H4 (cell line): ENCODE results near the gene MAMSTR. TPM values are rescaled to one million over a fixed set of nuclear protein-coding genes. Genes with fewer than 3 reads are reported as not detected.
"Not testable (repeated sequence)": the region's sequence is repeated elsewhere in the genome, so short reads cannot be mapped to it uniquely, and the experiment has no call there.

Source experiments
- DNase-seq: peaks from one replicate; pipeline ENCODE4 v3.0.0-alpha.2; 2015; ENCODE audit warnings: low spot score
- total RNA-seq: library from RNA; depleted of rRNA; stranded (reverse); fragments of >200 nt; shearing (Covaris generic); gene quantifications from 2 replicates; pipeline ENCODE4 v1.2.3, GENCODE V29; 2014

Gene MAMSTR
- total RNA-seq, 1 experiment from 2014 or later: 0.31 TPM

DNA sequence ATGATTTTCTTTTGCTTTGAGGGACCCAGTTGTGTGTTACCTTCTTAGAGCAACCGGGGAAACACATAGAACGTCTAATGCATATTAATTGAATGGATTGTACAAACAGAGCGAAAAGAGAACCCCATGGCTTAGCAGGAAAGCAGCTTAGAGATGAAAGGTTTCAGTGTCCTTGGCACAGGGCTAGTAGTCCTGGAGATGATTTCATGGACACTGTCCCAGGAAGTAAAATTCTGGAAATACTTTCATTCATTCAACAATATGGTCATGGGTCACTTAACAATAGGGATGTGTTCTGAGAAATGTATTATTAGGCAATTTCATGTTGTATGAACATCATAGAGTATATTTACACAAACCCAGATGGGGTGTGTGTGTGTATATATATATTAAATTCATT is 33.4 kb downstream of the MAMSTR start:
- DNase-seq: no peak

GRCh38 chr19:48685583-48685982 is 33.9 kb downstream of the MAMSTR start:
- peak; percentile 67 for DNase-seq

DNA sequence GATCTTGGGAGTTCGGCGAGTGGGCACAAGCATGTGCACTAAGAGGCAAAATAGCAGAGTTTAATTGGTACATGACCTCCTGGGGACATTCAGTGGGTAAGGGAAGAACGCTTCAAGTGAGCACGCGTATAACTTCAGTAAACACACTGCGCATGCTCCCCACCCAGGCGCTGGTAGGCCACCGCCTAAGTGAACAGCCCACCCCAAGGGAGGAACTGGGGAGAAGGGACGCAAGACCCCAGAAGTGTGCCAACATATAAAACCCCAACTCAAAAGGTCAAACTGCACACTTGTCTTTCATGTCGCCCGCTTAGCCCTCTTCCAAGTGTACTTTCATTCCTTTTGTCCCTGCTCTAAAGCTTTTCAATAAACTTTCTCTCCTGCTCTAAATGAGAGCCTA is 36.2 kb downstream of the MAMSTR start:
- DNase-seq: no peak

DNA sequence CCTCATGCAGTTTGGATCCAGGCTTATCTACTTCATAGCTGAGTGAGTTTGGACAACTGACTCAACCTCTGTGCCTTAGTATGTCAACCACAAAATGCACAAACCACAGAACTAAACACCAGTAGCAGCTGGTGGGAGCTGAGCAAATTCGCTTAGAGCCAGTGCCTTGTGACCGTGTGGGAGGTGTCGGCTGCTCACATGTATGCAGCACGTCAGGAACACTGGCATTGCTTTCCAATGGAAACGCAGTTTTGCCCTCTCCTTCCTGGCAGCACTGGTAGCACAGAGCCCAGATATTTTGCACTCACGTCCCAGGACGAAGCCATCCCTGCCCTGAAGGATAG is 38.4 kb downstream of the MAMSTR start:
- peak; percentile 99 for DNase-seq

GRCh38 chr19:48680436-48681126 is 38.9 kb downstream of the MAMSTR start:
- no peak for DNase-seq

DNA sequence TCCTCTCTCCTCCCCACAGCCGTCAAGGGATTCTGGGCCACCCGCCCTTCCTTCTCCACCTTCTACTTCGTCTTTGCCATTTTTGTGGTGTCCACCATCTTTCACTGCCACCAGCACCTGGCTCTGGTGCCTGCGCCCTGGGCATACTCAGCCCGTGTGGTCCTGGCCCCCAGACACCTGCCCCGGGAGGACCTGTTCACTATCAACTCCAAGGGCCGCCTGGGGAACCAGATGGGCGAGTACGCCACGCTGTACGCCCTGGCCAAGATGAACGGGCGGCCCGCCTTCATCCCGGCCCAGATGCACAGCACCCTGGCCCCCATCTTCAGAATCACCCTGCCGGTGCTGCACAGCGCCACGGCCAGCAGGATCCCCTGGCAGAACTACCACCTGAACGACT is 39.5 kb downstream of the MAMSTR start:
- DNase-seq: not testable (repeated sequence)

DNA sequence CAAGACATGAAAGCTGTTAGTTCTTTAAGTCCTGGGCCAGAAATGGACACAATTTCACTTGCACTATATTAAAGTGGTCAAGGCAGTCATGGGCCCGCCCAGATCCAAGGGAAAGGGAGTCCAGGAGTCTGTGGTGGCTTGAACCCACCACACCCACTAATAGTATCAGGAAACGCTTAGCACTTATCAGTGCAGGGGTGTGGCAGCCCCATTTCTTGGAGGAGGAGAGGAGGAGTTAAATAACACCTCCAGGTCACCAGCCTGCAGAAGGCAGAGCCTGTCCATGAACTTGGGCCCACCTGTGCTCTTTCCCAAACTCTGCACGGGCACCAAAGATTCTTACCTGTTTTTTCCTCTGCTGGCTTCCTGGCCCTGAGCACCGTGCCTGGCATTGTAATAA is 41.3 kb downstream of the MAMSTR start:
- no peak for DNase-seq

GRCh38 chr19:48676887-48677286 is 42.6 kb downstream of the MAMSTR start:
- DNase-seq: no peak

- DNase-seq: no peak
Measured at GRCh38 chr19:48676487-48676886, 43.0 kb downstream of the MAMSTR start.

DNA sequence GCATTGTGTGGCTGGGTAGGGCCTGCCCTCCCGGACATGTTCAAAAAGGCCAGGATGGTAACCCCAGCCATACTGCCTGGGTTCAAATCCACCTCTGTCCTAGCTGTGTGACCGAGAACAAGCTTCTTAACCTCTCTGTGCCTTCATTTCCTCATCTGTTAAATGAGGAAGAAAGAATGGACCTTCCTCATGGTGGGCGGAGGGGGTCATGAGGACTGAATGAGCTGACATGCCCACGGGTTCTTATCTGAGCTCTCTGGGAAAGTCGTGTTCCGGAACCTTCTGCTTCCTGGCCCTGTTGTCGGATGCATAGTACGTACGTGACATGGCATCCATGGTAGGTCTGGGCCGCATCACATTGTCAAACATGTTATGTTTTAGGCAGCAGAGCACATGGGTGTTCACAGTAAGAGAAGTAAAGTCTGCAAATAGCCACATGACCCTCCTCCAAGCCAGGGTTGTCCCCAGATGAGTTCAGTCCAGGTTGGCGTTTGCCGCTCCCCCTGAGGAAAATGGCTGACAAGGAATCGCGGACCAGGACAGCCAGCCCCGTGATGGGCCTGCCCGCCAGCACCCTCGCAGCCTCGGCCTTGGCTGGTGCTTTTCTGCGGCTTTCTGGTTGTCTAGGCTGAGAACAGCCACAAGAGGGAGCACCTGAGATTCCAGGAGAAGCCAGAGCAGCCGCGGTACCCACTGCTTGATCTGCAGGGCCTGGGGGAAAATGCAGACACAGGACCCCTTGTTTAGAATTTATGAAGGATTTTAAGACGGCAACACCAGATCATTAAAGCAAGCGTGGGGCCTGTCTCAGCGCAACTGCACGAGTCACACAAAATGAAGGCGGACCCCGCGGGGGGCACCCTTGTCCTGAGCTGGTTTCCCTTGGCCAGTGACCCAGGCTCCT is 44.4 kb downstream of the MAMSTR start:
- DNase-seq: peak; percentile 76

- DNase-seq: no peak
Measured at GRCh38 chr19:48674216-48674809, 45.2 kb downstream of the MAMSTR start.

DNA sequence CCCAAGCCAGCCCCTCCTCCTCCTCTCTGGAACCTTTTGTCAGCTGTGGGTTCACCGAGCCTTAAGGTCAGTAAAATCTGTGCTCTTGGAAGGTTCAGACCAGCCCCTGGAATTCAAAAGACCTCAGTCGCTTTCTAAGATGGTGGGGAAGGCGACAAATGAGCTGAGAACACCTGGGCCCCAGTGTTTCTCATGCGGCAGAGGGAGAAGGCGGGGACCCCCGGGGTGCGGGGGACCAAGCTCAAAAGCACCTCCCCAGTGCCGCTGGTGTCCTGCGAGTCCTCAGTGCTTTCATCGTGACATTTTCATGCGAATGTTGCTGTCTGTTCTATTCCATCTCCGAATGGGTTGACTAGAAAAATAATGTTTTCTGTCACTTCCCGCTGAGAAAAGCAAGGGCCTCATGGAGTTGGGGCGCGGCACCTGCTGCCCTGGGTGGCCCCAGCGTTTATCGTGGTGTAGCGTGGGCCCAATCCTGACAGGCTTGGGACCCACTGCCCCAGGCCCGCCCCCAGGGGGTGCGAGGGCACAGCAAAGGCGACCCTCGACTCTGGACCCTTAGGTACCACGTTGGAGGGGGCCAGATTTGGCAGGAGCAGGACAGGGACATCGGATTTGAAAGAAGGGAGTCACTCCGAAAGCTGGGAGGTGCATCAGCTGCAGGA is 46.0 kb downstream of the MAMSTR start:
- no peak for DNase-seq

DNA sequence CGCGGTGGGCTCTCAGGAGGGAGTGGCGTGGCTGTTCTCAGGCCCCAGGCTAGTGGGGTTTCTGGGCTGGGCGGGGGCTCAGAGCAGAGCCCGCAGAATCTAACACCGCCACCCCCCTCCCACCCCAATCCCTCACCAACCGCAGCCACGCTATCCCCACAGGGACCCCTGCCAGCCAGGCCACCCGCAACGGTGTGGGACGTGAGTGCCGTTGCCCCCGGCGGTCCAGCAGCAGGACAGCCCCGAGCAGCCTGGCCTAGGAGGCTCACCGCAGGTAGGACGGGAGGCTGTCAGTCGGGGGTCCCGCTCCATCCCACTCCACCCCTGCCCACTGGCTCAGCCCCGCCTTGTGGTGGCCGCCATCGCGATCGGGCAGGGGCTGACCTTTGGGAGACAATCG is 46.5 kb downstream of the MAMSTR start, which contains the start of gene NTN5:
Gene NTN5 (minus strand): TSS at position 24 of the 400 bp plus-strand sequence. CDS start 2,031 bp downstream, outside the sequence.
- no peak for DNase-seq

GRCh38 chr19:48671446-48671995 is 48.0 kb downstream of the MAMSTR start:
- DNase-seq: no peak

GRCh38 chr19:48670699-48671445 is 48.7 kb downstream of the MAMSTR start:
- DNase-seq: no peak

DNA sequence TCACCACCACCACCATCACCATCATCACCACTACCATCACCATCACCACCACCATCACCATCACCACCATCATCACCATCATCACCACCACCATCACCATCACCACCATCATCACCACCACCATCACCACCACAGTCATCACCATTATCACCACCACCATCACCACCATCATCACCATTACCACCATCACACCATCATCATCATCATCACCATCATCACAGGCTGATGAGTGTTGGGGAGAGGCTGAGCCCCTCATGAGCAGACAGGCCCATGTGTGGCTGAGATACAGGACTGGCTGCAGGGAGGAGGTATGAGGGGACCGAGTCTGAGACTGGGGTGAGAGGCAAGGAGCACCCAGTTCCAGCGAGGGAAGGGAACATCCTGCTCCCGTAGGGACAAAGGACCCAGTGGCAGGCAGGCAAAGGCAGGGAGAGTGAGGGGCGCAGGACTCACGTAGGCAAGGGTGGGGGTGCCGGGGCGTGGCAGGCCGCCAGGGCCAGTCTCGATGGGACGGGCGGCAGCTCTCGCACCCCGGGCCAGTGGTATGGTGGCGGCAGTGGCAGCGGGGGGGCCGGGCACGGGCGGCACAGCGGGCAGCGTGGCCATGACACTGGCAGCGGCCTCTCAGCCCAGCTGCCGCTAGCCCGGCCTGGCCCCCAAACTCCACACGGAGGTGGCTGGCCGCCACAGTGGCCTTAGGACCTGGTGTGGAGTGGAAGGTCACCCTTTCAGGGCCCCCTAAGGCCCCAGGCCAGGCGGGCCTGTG is 49.4 kb downstream of the MAMSTR start:
- no peak for DNase-seq

DNA sequence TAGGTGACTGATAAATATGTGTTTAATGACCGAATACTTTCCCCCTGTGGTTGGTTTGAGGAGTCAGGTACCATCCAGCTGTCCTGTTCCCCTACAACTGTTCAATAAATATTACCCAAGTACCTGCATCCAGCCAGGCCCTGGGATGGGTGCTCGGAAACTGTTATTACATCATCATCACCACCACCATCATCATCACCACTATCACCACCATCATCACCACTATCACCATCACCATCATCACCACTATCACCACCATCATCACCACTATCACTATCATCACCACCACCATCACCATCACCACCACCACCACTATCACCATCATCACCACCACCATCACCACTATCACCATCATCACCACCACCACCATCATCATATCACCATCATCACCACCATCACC is 50.8 kb downstream of the MAMSTR start:
- DNase-seq: no peak

GRCh38 chr19:48668332-48668731 is 51.2 kb downstream of the MAMSTR start:
- no peak for DNase-seq

DNA sequence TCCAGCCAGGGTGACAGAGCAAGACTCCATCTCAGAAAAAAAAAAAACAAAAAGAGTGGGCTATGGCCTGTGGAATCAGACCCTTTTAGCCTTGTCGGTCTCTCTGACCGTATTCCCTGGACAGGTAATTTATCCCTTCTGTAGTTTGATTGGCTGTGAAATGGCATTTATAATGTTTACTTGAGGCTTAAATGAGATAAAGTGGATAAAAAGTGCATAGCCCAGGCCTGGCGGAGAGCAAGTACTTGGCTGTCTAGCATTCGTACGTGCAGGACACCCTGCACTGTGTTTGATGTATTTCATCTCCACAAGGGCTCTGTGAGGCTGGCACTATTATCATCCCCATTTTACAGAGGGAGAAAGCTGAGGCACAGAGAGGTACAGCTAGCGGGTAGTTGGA is 53.7 kb downstream of the MAMSTR start:
- DNase-seq: no peak

DNA sequence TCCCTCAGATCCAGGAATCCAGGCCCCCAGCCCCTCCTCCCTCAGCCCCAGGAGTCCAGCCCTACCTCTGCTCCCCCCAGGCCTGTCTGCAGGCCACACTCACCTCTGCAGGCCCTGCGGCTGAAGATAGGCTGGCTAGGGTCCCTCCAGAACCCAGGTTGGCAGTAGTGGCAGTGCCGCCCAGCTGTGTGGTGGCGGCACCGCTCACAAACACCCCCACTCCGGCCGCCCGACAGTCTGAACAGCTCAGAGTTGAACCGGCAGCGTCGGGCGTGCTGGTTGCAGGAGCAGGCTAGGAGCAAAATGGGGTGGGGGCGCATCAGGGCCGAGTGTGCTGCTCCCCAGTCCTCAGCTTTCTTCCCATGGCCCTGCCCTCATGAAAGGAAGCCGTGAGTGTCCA is 55.0 kb downstream of the MAMSTR start:
- DNase-seq: no peak
